IPS-11a (cell line): ENCODE results near the gene ELAVL4.

Experiments
- H3K4me3 ChIP-seq: one replicate; pipeline ENCODE4 v1.5.1; 2013; ENCODE audit warnings: low read depth, low read length, control low read depth

Gene ELAVL4

GRCh38 chr1:50175719-50176639, 67.3 kb downstream of the ELAVL4 start:
- H3K4me3 ChIP-seq: no peak overlapping the region

GRCh38 chr1:50177994-50178393, 69.3 kb downstream of the ELAVL4 start:
- no peak overlapping the region for H3K4me3 ChIP-seq

GRCh38 chr1:50179639-50180038, 70.9 kb downstream of the ELAVL4 start:
- H3K4me3 ChIP-seq: no peak overlapping the region

GRCh38 chr1:50180367-50180766, 71.6 kb downstream of the ELAVL4 start:
- no peak overlapping the region for H3K4me3 ChIP-seq

GRCh38 chr1:50181027-50181663, 72.4 kb downstream of the ELAVL4 start:
- H3K4me3 ChIP-seq: no peak overlapping the region

GRCh38 chr1:50183378-50184133, 74.8 kb downstream of the ELAVL4 start:
- H3K4me3 ChIP-seq: no peak overlapping the region

GRCh38 chr1:50189369-50189768, 80.6 kb downstream of the ELAVL4 start:
- H3K4me3 ChIP-seq: no peak overlapping the region

GRCh38 chr1:50193002-50193401, 84.3 kb downstream of the ELAVL4 start:
- H3K4me3 ChIP-seq: no peak overlapping the region

GRCh38 chr1:50195205-50195604, 86.5 kb downstream of the ELAVL4 start:
- H3K4me3 ChIP-seq: no peak overlapping the region

GRCh38 chr1:50196081-50196480, 87.4 kb downstream of the ELAVL4 start:
- no peak overlapping the region for H3K4me3 ChIP-seq

- H3K4me3 ChIP-seq: no peak overlapping the region
These were observed 88.5 kb downstream of the ELAVL4 start for GRCh38 chr1:50197216-50197615.

GRCh38 chr1:50208315-50208714, 99.6 kb downstream of the ELAVL4 start:
- H3K4me3 ChIP-seq: no peak overlapping the region

GRCh38 chr1:50208756-50209155, 100.0 kb downstream of the ELAVL4 start:
- no peak overlapping the region for H3K4me3 ChIP-seq

GRCh38 chr1:50209749-50210148, 101.0 kb downstream of the ELAVL4 start:
- no peak overlapping the region for H3K4me3 ChIP-seq

GRCh38 chr1:50213505-50213904, 104.8 kb downstream of the ELAVL4 start:
- no peak overlapping the region for H3K4me3 ChIP-seq

- H3K4me3 ChIP-seq: no peak overlapping the region
These were observed 106.0 kb downstream of the ELAVL4 start for GRCh38 chr1:50214717-50215116.

- no peak overlapping the region for H3K4me3 ChIP-seq
These were observed 109.8 kb downstream of the ELAVL4 start for GRCh38 chr1:50218344-50219120.

- no peak overlapping the region for H3K4me3 ChIP-seq
These were observed 120.2 kb downstream of the ELAVL4 start for GRCh38 chr1:50228871-50229384.

GRCh38 chr1:50231209-50231608, 122.5 kb downstream of the ELAVL4 start:
- H3K4me3 ChIP-seq: no peak overlapping the region

GRCh38 chr1:50232336-50232735, 123.6 kb downstream of the ELAVL4 start:
- no peak overlapping the region for H3K4me3 ChIP-seq

GRCh38 chr1:50236656-50237055, 127.9 kb downstream of the ELAVL4 start:
- H3K4me3 ChIP-seq: no peak overlapping the region
